ENCODE measurements around the gene GALNT2. TPM values are rescaled to one million over a fixed set of nuclear protein-coding genes. Genes with fewer than 3 reads are reported as not detected.

Gene GALNT2
- total RNA-seq, 1 donor from 2014 or later = 28.3 TPM

GRCh38 chr1:230152999-230153398, 86.0 kb downstream of the GALNT2 start:
- Histone ChIP-seq H3K36me3 (no peaks in the 10 kb centered on the region), H3K27ac (replicated peaks) (peak overlapping the region; percentile 64), H3K4me3 (no peak overlapping the region), H3K4me1 (peaks cover 58% of the 10 kb centered on the region), H3K27me3 (ENCODE audit: low read depth) (no peaks in the 10 kb centered on the region), H3K9me3 (replicated peaks) (peaks cover 6% of the 10 kb centered on the region)
- intact Hi-C loops (cut with micrococcal nuclease) = no loop called here
- DNase-seq = no peak
- TF ChIP-seq CTCF (IDR thresholded peaks at IDR 0.05; ENCODE audit: borderline replicate concordance) = no peak

- DNase-seq = no peak
- intact Hi-C loops (cut with micrococcal nuclease) = no loop called here
- Histone ChIP-seq H3K36me3 (no peaks in the 10 kb centered on the region), H3K4me3 (no peak overlapping the region), H3K27ac (replicated peaks) (peak overlapping the region; percentile 64), H3K27me3 (ENCODE audit: low read depth) (no peaks in the 10 kb centered on the region), H3K4me1 (peaks cover 61% of the 10 kb centered on the region), H3K9me3 (replicated peaks) (peaks cover 6% of the 10 kb centered on the region)
- TF ChIP-seq CTCF (IDR thresholded peaks at IDR 0.05; ENCODE audit: borderline replicate concordance) = no peak
Observed at GRCh38 chr1:230153641-230154296, 86.7 kb downstream of the GALNT2 start.

DNA sequence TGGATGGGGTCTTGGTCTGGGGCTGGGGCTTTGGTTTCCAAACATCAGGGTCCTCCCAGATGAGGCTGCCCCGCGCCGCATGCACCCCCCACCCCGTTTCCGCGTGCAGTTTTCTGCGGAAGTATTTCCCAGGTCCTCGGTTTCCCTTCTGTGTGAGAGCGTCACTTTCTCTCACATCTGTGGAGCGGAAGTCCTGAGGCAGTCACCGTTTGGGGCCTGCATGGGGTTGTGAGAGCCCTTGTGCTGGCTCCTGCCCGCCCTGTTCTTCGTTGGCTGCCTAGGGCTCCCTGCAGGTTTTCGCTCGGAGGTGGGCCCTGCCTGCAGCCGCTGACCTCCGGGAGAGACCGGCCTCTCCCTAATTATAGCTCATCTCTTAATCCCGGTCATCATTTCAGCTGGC, 88.0 kb downstream of the GALNT2 start:
- peaks cover 6% of the 10 kb centered on the region for H3K9me3 ChIP-seq (replicated peaks)
- intact Hi-C loops (cut with micrococcal nuclease) = no loop called here
- no peaks in the 10 kb centered on the region for H3K36me3 ChIP-seq
- no peak for DNase-seq
- H3K4me1 ChIP-seq = peaks cover 73% of the 10 kb centered on the region
- TF ChIP-seq CTCF (IDR thresholded peaks at IDR 0.05; ENCODE audit: borderline replicate concordance) = no peak
- no peaks in the 10 kb centered on the region for H3K27me3 ChIP-seq (ENCODE audit: low read depth)
- H3K27ac ChIP-seq (replicated peaks) = no peak overlapping the region
- H3K4me3 ChIP-seq = no peak overlapping the region

DNA sequence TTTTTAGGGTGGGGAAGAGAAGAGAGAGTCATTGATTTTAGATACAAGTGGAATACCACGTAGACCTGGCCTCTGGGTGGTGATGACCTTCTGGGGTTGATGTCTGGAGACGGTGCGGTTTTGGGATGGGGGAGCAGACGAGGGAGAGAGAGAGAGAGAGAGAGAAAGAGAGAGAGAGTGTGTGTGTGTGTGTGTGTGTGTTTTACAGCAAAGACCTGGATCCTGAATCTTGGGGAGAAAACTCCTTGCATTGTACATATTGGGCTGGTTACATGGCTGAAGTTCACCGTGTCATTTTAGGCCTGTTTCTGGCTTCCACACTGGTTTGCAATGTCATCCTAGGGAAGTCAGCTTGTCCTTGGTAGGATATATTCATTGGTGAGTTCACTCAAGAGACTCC, 89.0 kb downstream of the GALNT2 start:
- Histone ChIP-seq H3K4me3 (no peak overlapping the region), H3K27ac (replicated peaks) (no peak overlapping the region), H3K27me3 (ENCODE audit: low read depth) (no peaks in the 10 kb centered on the region), H3K9me3 (replicated peaks) (peaks cover 6% of the 10 kb centered on the region), H3K4me1 (peaks cover 74% of the 10 kb centered on the region), H3K36me3 (no peaks in the 10 kb centered on the region)
- DNase-seq = no peak
- intact Hi-C loops (cut with micrococcal nuclease) = no loop called here
- no peak for TF ChIP-seq CTCF (IDR thresholded peaks at IDR 0.05; ENCODE audit: borderline replicate concordance)

- H3K36me3 ChIP-seq = no peaks in the 10 kb centered on the region
- no peak overlapping the region for H3K27ac ChIP-seq (replicated peaks)
- H3K9me3 ChIP-seq (replicated peaks) = peaks cover 6% of the 10 kb centered on the region
- no peaks in the 10 kb centered on the region for H3K27me3 ChIP-seq (ENCODE audit: low read depth)
- H3K4me3 ChIP-seq = no peak overlapping the region
- TF ChIP-seq CTCF (IDR thresholded peaks at IDR 0.05; ENCODE audit: borderline replicate concordance) = no peak
- H3K4me1 ChIP-seq = peaks cover 78% of the 10 kb centered on the region
- intact Hi-C loops (cut with micrococcal nuclease) = no loop called here
- DNase-seq = no peak
Observed at GRCh38 chr1:230156536-230156935, 89.5 kb downstream of the GALNT2 start.

All from left ventricle myocardium inferior (tissue), 1 donor.